ENCODE results near the gene PLSCR3. TPM values are rescaled to one million over a fixed set of nuclear protein-coding genes. Genes with fewer than 3 reads are reported as not detected.

The PLSCR3 gene
- total and polyA plus RNA-seq, 2 donors (not counting 1 experiment from before 2014, with no cell fraction given) = 25.4 to 39.1 TPM

- no peaks in the 10 kb centered on the region for H3K27me3 ChIP-seq (ENCODE audit: control insufficient read depth, insufficient read depth, low read length)
These were observed 13.3 kb upstream of the PLSCR3 start, which contains the start of gene NLGN2 for GRCh38 chr17:7407485-7408251. NLGN2 (plus strand) TSS chr17:7407845; CDS start chr17:7408256, 411 bp downstream.

GRCh38 chr17:7407082-7407481 is 12.8 kb upstream of the PLSCR3 start:
- H4K20me1 ChIP-seq (ENCODE audit: control insufficient read depth, extremely low read depth, insufficient read depth, low read length) = no peaks in the 10 kb centered on the region
- no peak overlapping the region for H3K9ac ChIP-seq (ENCODE audit: insufficient read depth, low read length)
- H3K9me3 ChIP-seq (ENCODE audit: control insufficient read depth, insufficient read depth, low read depth, low read length) = no peaks in the 10 kb centered on the region
- TF ChIP-seq CTCF (conservative IDR thresholded peaks at IDR 0.05 in 1 of 2, IDR thresholded peaks at IDR 0.05 in 1 of 2; ENCODE audit: low read depth in 1 of 2, low read length in 2 of 2) (no peak), EZH2 (IDR thresholded peaks at IDR 0.05; ENCODE audit: low read length, missing control alignments) (no peak)
- peaks cover 10% of the 10 kb centered on the region for H3K36me3 ChIP-seq (ENCODE audit: control insufficient read depth, insufficient read depth, low read length)
- H3K4me1 ChIP-seq (ENCODE audit: control insufficient read depth, extremely low read depth, insufficient read depth, low read length) = peaks cover 7% of the 10 kb centered on the region
- H3K27me3 ChIP-seq (ENCODE audit: control insufficient read depth, insufficient read depth, low read length) = no peaks in the 10 kb centered on the region
- no peak overlapping the region for H3K27ac ChIP-seq (ENCODE audit: insufficient read depth, low read length)
- H3K79me2 ChIP-seq (ENCODE audit: control insufficient read depth, insufficient read depth, low read length) = no peaks in the 10 kb centered on the region
- DNase-seq (ENCODE audit: low read depth in 2 of 2) = no peak
- H3K4me2 ChIP-seq (ENCODE audit: extremely low read depth, insufficient read depth, low read length) = no peak overlapping the region
- H3K4me3 ChIP-seq (replicated peaks in 1 of 4; ENCODE audit: control extremely low read depth in 1 of 4, insufficient read depth in 1 of 4, low read depth in 3 of 4, low read length in 4 of 4) = no peak overlapping the region
- H2AFZ ChIP-seq (ENCODE audit: low read length) = no peak overlapping the region

More at GRCh38 chr17:7407485-7408251, 13.3 kb upstream of the PLSCR3 start, which contains the start of gene NLGN2:
- H3K9me3 ChIP-seq (ENCODE audit: control insufficient read depth, insufficient read depth, low read depth, low read length) = no peaks in the 10 kb centered on the region
- H3K27ac ChIP-seq (ENCODE audit: insufficient read depth, low read length) = no peak within 1 kb of the TSS
- no peaks in the 10 kb centered on the region for H4K20me1 ChIP-seq (ENCODE audit: control insufficient read depth, extremely low read depth, insufficient read depth, low read length)
- H3K36me3 ChIP-seq (ENCODE audit: control insufficient read depth, insufficient read depth, low read length) = peaks cover 10% of the 10 kb centered on the region
- H3K4me2 ChIP-seq (ENCODE audit: extremely low read depth, insufficient read depth, low read length) = no peak within 1 kb of the TSS
- no peak for DNase-seq (ENCODE audit: low read depth in 2 of 2)
- no peak within 1 kb of the TSS for H2AFZ ChIP-seq (ENCODE audit: low read length)
- H3K4me1 ChIP-seq (ENCODE audit: control insufficient read depth, extremely low read depth, insufficient read depth, low read length) = peaks cover 6% of the 10 kb centered on the region
- no peaks in the 10 kb centered on the region for H3K79me2 ChIP-seq (ENCODE audit: control insufficient read depth, insufficient read depth, low read length)
- TF ChIP-seq EZH2 (IDR thresholded peaks at IDR 0.05; ENCODE audit: low read length, missing control alignments) (no peak), CTCF (conservative IDR thresholded peaks at IDR 0.05 in 1 of 2, IDR thresholded peaks at IDR 0.05 in 1 of 2; ENCODE audit: low read depth in 1 of 2, low read length in 2 of 2) (no peak)
- H3K4me3 ChIP-seq (replicated peaks in 1 of 4; ENCODE audit: control extremely low read depth in 1 of 4, insufficient read depth in 1 of 4, low read depth in 3 of 4, low read length in 4 of 4) = no peak within 1 kb of the TSS
- H3K9ac ChIP-seq (ENCODE audit: insufficient read depth, low read length) = no peak within 1 kb of the TSS

- no peak for DNase-seq (ENCODE audit: low read depth in 2 of 2)
- no peak for TF ChIP-seq EZH2 (IDR thresholded peaks at IDR 0.05; ENCODE audit: low read length, missing control alignments)
- Histone ChIP-seq H3K4me1 (ENCODE audit: control insufficient read depth, extremely low read depth, insufficient read depth, low read length) (peaks cover 7% of the 10 kb centered on the region), H2AFZ (ENCODE audit: low read length) (no peak overlapping the region), H3K4me3 (replicated peaks in 1 of 4; ENCODE audit: control extremely low read depth in 1 of 4, insufficient read depth in 1 of 4, low read depth in 3 of 4, low read length in 4 of 4) (peak overlapping the region; percentile 60 to 81 (median 72)), H3K79me2 (ENCODE audit: control insufficient read depth, insufficient read depth, low read length) (no peaks in the 10 kb centered on the region), H3K9ac (ENCODE audit: insufficient read depth, low read length) (no peak overlapping the region), H4K20me1 (ENCODE audit: control insufficient read depth, extremely low read depth, insufficient read depth, low read length) (no peaks in the 10 kb centered on the region), H3K4me2 (ENCODE audit: extremely low read depth, insufficient read depth, low read length) (peak overlapping the region; percentile 55), H3K9me3 (ENCODE audit: control insufficient read depth, insufficient read depth, low read depth, low read length) (no peaks in the 10 kb centered on the region), H3K36me3 (ENCODE audit: control insufficient read depth, insufficient read depth, low read length) (peaks cover 10% of the 10 kb centered on the region), H3K27ac (ENCODE audit: insufficient read depth, low read length) (no peak overlapping the region), H3K27me3 (ENCODE audit: control insufficient read depth, insufficient read depth, low read length) (no peaks in the 10 kb centered on the region)
These were observed 12.0 kb upstream of the PLSCR3 start for GRCh38 chr17:7406235-7406825.
